GM18858 (cell line): Measurements from ENCODE around the gene CMSS1.

ENCODE experiments used
- ATAC-seq: cut with Tn5 transposase; IDR thresholded peaks from one replicate; pipeline ENCODE4 v1.9.1; 2021; ENCODE audit not compliant: unreplicated experiment

Gene CMSS1

DNA sequence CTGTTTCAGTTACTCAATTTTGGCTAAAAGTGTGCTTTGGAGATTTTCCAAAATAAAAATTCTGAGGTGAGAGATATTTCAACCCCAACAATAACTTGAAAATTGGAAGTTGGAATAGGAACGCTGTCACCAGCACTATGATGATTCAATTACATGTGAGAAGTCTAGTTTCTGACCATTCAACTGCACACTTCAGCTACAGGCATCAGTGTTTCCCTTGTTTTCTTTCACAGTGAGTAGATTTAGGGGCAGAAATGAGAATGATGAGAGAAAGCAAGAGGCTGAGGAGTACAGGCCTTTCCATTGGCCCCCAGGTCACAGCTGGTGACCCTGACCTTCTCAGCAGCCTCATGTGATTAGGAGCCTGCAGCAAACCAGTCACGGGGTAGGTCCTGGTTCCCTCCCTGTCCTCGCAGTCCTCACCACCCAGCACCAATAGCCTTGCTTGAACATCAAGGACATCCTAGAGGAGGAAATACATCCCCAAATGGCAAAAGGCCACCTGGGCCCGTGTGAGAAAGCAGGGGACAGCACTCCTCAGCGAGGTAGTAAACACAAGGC is 306.6 kb downstream of the CMSS1 start:
- no peak for ATAC-seq

DNA sequence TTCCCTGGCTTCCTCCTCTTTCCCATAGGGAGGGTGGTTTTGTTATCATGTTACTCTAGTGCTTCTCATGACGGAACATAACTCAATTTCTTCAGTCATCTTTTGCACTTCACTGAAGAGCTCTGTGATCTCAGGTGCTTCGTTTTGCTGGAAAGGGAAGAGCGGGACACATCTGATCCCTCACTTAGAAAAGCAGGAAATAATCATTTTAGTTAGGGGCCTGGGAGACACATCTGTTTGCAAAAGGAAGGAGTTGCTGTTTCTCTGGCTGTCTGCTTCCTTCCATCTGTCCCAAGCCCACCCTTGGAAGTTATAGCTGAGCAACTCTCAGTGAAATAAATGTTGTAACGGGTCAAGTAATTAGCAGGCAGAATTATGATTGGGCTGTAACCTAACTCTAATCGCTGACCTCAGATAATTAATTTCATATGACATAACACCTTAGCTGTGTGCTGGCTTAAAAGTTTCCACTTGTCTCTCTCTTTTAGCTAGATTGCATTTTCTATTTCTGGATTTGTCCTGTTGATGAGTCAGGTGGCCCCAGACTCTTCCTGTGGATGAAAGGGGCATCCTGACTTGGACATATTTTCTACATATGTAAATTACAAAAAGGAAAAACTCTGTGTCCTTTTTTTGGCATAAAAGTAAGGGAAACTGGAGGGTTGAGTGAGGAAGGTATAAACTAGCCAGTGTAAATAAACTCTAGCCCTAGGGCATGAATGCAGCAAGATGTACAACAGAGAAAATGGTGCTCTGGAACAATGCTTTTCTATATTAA is 307.7 kb downstream of the CMSS1 start:
- no peak for ATAC-seq

DNA sequence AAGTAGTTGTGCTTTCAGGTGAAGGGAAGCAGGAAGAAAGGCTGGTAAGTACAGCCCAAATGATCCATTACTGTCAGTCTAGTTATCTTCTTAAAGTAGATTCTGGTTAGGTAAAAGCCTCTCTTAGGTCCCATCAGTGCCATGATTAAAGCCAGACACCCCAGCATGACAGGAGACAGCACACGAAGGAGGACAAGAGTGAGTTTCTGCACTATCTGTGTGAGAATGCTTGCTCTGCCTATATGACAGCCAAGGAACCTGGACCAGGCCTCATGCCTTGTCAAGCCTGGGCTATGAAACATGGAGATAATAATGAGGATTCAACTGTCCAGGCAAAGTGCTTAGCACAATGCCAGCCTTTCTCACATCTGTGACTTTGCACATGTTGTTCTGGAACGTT is 310.1 kb downstream of the CMSS1 start:
- no peak for ATAC-seq

DNA sequence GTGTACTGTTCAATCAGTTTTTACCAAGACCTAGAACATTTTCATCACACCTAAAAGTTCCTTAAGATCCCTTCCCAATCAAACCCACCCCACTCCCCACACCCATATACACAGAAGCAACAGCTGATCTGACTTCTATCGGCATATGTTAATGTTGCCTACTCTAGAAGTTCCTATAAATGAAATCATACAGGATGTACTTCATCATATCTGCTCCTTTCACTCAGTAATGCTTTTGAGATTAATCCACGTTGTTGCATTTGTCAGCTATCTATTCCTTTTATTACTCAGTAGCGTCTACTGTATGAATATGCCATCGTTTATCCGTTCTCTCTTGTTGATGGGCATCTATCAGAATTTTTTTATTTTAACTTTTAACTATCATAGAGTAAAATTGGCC is 310.9 kb downstream of the CMSS1 start:
- ATAC-seq, result no peak

DNA sequence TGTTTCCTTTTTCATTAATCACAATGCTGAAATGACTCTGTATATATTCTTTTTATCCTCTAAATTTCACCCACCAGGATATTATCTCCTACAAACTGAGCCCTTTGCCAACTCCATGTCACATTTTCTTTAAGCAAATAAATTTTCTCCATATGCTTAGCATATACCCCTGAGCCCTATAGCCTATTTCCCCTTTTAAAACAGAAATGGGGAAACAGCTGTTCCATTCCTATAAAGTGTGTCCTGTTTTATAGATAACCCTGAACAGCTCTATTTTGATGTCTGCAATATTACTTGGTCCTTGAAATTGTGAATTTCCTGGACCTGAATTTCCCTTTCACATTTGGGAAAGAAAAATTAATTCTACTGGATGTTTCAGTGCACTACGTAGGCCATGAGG is 312.3 kb downstream of the CMSS1 start:
- ATAC-seq, result no peak

DNA sequence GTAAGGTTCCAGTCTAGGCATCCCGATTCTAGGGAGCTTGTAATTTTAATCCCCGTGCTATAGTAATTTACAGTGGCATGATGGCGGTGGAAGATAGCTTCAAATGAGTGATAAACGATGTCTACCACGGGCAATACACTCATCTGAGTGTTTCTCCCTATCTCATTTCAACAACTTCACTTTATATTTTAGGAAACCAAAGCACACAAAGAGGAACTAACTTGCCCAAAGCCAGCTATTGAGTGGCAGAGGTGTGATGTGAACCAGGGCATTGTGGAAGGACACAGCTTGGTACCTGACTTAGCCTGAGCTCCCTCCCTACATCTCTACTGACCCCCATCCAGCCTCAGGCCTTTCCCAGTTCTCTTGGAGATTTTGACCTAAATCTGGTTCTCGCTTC is 313.6 kb downstream of the CMSS1 start:
- ATAC-seq, result no peak

DNA sequence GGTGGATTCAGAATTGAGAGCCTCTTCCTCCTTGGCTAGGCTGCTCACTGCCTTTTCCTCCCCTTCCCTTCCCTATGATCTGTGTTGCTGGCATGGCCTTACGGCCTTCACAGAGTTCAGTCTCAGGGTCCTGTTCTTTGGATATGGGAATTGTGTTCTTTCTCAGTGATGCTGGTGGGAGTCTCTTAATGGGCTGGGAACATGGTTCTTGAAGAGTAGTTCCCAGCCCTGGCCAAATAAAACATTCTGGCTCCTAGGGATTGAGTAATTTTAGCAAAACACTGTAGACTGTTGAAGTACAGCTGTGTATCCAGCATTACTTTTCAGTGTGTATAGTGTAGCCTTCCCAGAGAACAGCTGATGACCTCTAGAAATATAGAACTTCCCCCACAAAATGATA is 319.3 kb downstream of the CMSS1 start:
- ATAC-seq, result no peak

DNA sequence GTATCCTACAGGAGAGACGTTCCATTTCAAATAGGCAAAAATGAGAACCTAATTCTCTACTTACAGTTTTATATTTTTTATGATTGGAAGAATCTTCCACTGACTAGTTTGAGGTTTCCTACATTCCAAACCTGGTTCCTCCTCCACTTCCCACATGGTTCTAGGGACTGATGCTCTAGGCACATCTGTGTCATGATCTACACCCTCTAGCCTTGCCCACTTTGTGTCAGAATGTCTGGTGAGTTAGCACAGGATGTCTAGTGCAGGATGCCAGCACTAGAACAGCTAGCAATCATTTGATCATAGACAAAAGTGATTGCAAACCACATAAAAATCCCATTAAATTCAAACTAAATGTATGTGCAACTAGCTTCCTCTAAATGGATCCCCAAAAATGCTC is 323.3 kb downstream of the CMSS1 start:
- no peak for ATAC-seq

DNA sequence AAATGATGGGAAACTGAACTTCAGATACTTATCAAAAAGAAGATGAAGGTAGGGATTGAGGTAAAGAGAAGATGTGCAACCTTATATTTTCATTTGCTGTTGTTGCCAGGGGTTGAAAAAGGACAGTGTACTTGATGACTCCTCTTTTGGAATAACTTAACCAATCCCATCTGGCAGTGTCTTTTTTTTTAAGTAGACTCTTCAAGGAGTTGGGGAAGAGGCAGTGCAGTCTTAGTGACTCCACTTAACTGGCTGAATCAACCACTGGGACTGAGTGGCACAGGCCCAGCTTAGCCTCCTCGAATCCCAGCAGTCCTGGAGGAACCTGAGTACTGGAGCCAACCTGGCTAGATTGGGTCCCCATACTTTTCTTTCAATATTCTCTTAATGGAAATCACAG is 323.9 kb downstream of the CMSS1 start:
- no peak for ATAC-seq

DNA sequence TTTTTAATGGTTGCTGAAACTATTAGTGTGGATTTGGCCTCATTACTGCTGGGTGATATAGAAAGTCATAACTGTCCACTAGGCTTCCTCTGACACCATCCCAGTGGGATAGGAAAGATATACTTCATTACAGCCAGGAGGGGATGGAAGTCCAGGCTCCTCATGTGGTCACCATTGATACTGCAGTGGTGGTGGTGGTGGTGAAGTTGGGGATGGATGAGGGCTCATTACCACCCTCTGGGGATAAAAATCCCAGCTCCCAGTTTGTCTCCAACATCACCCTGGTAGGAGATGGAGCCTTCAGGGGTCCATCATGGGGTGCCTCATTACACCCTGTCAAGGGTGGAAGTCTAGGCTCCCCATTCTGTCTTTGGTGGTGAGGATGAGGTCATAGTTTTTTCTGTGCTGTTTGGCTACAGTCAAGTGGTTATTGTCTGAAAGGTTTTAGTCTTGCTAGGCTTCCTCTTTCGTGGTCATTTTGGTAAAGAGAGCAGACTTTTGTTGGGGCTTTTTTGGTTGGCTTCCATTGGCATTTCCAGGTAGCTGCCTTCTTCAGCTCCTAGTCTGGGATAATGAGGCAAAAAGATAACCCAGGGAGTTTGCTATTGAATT is 326.7 kb downstream of the CMSS1 start:
- peak; percentile 94 for ATAC-seq

DNA sequence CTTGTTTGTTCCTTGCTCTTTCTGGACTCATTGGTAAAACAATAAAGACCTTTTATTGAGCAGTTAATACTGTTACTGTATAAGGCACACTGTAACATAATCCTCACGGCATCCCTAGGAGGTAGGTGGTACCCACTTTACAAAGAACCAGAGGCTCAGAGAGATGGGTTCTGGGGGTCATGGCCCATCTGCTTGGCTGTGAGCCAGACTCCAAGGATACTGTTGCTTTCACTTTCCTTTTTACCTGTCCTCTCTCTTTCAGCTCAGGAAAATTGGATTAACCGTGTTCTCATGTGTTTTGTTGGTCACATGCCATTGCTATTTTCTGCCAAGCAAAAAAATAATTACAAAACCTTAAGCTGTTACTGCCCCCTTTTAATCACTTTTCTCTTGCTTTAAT is 331.5 kb downstream of the CMSS1 start:
- ATAC-seq, result no peak

DNA sequence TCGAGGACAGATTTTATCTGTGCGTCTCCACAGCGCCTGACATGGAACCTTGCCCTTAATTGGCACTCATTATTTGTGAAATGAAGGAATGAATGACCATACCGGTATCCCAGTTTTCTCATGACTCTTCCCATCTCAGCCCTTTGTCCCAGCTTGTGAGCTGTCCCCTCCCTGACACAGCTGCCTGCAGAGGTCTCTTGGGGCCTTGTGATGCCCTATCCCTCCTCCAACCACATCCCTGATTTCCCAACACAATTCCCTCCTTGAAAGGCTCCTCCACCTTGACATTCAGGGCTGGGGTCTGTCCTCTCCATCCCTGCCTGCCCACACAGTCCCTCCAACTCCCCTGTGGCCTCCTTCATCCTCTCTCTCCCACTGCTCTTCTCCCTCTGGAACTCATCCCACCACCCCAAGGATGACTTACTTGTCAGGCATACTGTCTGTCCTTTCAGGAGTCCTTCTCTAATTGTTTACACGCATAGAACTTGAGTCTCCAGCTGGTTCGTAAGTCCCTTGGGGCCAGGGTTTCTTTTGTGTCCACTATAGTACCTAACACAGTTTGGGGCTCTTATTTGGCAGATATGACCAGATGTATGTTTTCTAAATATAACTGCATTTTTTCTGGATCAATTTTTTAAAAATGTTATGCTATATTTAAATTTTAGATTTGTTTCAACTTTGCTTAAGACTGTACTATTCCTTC is 332.2 kb downstream of the CMSS1 start:
- ATAC-seq, result no peak

DNA sequence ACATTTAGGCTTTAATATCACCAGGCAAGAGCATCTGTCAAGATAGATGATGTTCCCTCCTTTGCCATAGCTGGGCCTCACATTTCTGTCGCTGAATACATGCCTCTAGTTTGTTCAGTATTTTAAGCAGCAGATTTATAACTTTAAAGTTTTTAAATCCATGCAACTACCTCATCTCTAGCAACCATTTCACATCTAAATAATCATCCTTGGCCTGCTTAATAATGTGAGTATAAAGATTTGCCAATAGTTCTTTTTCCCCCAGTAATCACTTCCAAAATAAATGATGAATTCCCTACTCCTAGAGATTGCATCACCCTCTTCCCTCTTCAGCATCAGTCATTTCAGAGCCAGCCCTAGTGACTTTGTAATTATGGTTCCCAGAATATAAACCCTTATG is 332.8 kb downstream of the CMSS1 start:
- no peak for ATAC-seq

DNA sequence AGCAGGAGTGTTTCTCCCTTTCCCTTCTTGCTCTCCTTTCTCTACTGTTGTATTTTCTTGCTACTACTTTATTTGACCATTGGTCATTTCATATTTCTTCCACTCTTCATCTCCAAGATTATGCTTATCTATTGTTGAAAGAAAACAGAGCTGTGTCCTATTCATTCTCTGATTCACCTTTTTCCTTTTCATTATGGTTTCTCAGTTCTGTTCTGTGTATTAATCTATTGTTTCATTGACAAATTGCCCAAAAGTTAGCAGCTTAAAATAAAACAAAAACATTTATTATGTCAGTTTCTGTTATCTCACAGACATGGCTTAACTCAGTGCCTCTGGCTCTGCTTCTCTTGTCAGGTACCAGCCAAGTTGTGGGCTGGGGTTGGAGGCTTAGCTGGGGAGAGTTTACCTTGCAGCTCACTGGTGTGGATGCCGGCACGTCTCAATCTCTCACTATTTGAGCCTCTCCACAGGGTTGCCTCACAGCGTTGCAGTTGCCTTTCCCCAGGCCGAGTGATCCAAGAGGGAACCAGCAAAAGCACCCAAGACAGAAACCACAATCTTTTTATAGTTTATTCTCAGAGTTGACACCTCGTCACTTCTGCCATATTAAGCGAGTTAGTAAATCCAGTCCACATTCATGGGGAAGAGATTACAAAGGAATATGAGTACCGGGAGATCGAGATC is 333.5 kb downstream of the CMSS1 start:
- ATAC-seq, result no peak

DNA sequence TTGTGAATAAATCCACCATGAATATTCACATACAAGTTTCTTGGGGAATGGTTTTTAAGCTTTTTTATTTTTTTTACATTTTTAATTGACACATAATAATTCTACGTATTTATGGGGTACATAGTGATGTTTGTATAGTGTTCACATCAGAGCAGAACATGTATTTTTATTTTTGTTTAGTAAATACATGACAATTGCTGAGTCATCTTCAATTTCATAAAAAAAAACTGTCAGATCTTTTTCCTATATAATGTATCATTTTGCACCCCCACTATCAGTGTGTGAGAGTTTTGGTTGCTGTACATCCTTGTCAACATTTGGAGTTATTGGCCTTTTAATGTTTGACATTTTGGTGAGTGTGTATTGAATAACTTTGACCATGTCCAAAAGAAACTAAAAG is 336.5 kb downstream of the CMSS1 start:
- no peak for ATAC-seq

DNA sequence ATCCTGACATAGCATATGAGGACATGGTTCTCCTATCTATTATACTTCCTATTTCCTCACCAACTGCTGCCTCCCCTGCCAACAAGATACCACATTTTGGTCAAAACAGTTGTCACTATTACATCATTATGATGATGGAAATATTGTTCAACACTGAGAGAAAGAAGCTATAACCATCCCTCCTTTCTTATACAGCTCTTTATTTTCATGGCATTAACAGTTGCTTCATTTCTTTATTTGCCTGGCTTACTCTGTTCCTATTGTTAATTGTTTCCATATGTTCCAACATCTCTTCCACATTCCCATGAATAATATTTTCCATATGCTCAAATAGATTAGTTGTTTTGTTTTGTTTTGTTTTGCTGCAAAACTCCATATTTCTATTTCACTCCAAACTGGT is 337.5 kb downstream of the CMSS1 start:
- no peak for ATAC-seq

DNA sequence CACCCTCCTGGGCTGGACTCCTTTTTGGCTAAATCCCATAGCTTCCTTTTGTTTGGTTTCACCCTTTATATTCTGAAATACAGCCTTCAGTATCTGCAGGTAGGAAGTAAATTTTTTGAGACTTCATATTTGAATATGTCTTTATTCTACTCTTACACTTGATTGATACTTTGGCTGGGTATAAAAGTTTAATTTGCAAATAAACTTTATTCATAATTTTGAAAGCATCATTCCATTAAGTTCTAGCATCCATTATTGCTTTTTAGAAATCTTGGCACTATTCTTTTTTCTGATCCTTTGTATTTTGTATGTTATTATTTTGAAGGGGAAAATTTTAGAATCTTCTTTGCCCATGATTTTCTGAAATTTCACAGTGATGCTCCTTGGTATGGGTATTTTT is 337.9 kb downstream of the CMSS1 start:
- ATAC-seq, result no peak

DNA sequence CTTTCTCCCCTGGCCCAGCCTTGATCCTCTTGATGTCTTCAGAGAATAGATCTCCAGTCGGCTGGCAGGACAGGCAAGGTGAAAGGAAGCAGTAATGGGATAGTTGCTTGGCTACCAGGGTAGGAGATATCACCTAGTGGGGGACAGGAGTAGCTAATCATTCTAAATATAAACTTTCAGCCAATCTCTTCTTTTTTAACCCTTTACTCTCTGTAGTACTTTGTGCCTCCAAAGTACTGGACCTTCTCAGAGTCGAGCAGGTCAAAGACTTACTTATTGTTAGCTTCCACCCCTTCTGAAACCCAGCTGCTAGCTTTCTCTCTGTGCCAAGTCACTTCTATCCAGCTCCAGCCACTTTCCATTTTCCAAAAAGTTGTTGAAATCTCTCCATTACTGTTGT is 340.0 kb downstream of the CMSS1 start:
- ATAC-seq, result no peak

DNA sequence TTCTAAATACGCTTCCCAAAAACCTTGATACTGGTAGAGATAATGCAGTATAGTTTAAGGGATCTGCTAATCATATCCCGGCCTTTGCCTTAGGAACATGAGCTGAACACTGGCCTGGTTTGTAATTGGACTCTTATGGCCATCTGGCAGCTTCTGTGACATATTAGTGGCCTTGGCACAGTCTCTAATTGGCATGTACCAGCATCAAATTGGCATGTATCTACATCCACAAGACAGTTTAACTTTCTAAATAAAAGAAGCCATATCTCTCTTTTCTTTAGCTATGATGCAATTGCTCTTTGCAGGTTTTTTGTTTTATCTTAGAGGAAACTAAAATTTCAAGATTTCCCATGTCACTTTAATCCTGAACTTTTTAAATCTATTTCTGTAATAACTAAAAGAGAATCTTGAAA is 341.3 kb downstream of the CMSS1 start:
- ATAC-seq, result no peak

DNA sequence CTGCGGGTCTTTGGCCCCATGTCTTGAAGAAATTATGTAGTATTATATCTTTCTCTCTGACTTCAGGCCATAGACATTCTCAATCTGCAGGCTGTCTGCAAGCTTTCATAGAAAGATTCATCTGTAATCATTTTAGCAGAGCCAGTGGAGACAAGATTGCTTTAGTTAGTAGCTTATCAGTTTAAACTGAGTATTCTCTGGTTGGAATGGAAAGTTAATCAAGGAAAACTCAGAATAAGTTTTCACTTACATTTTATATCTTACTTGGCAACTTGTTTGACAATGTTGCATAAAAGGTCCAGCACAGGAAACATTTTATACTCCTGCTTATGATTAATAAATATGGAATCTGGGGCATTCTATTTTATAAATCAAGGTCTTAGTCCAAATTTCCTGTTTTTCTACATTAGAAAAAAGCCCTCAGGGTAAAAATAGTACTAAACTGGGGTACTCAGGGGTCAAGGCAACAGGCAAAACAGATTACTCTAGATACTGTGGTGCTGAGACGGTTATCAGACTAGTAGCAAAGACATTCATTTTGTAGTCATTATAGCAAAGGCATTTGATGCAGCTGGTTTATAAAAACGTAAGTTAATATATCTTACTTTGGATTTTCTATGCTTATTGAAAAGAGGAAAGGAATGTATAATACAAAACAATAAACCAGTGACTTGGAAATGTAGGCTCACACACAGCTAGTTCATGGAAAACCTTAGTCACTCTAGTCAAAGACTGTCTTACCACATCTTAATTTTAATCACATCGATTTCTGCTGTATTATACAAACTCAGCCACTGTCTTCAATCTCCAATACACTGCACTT is 341.9 kb downstream of the CMSS1 start:
- ATAC-seq, result no peak

DNA sequence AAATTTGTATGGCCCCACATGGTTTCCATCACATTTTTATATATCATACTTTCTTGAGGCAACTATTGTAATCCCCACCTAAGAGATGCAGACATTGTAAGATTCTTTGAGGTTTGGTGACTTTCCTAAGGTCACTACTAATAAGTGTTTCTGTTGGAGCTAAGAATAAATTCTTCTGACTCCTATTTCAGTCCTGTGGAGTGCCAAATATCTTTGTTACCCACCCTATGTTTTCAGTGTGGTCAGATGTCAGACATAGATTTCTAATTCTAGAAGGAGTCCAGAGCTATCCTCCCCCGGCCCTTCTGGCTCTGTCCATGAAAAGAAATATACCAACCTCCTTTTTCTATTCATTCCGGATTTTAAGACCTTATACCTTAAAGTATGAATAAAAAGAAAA is 342.9 kb downstream of the CMSS1 start:
- ATAC-seq, result no peak
